Esophagus squamous epithelium (tissue), 5 donors: ENCODE data around the gene CENPP. TPM values are rescaled to one million over a fixed set of nuclear protein-coding genes. Genes with fewer than 3 reads are reported as not detected.

Experiments
- DNase-seq: peaks from one replicate; lab custom pipeline; 2025; lab: John Stamatoyannopoulos, UW
- H3K27ac ChIP-seq, 4 donors: fragments of 200-600 bp; sonication (generic); one replicate each; pipeline ENCODE4 v1.5.1; 2016 to 2019; ENCODE audit warnings: mild to moderate bottlenecking in 1 of 4
- H3K27me3 ChIP-seq, 4 donors: fragments of 200-600 bp; sonication (generic); 1 replicate in 3 of 4; 2 replicates in 1 of 4; pipeline versions ENCODE4 v1.5.1 to v1.6.0; 2017 to 2021; ENCODE audit warnings: antibody characterized with exemption in 1 of 4
- H3K36me3 ChIP-seq, 3 donors: fragments of 200-600 bp; sonication (generic); one replicate each; pipeline ENCODE4 v1.5.1; 2016 to 2019
- H3K4me1 ChIP-seq, 3 donors: fragments of 200-600 bp; sonication (generic); one replicate each; pipeline ENCODE4 v1.5.1; 2017 to 2019
- H3K4me3 ChIP-seq, 4 donors: fragments of 200-600 bp; sonication (generic); 1 replicate in 3 of 4; 2 replicates in 1 of 4; pipeline ENCODE4 v1.5.1; 2016 to 2019; ENCODE audit warnings: mild to moderate bottlenecking in 2 of 4, moderate library complexity in 1 of 4
- H3K9me3 ChIP-seq, 3 donors: fragments of 200-600 bp; sonication (generic); one replicate each; pipeline ENCODE4 v1.5.1; 2016 to 2019
- POLR2A ChIP-seq, 4 donors: fragments of 450-650 bp; IDR thresholded peaks; one replicate each; pipeline ENCODE4 v1.6.1; 2017; ENCODE audit warnings: antibody characterized with exemption in 4 of 4, mild to moderate bottlenecking in 4 of 4, moderate library complexity in 3 of 4
- WGBS, 2 donors: methylation state at CpG; one replicate each; pipeline ENCODE4 v1.1.5; 2018; 5-methylcytosine and 5-hydroxymethylcytosine counted together
- intact Hi-C: fragments of 100-400 bp; cut with DNase I; formaldehyde crosslinking; loops from one replicate; pipeline ENCODE4 v1.15.0; 2022
- total RNA-seq, 4 donors: library from RNA; depleted of rRNA; stranded (reverse); fragments of >200 nt; gene quantifications; one replicate each; pipeline ENCODE4 v1.1.0, GENCODE V29; 2016
- TF ChIP-seq, protein P1 (sequence below), 6 experiments: fragments of 450-650 bp in 4 of 6; fragments of 200-600 bp in 2 of 6; sonication (generic) in 2 of 6; IDR thresholded peaks; one replicate each; pipeline ENCODE4 v1.5.1; 2016 to 2019; ENCODE audit warnings: antibody characterized with exemption in 6 of 6, mild to moderate bottlenecking in 4 of 6, moderate library complexity in 4 of 6
- donor health status: DM: yes; HTN: yes; CAD: no.

CENPP gene
- total RNA-seq, 4 donors from 2014 or later: 6.0 to 10.7 (median 7.5) TPM

GRCh38 chr9:92603990-92604389 is 278.2 kb downstream of the CENPP start:
- no peaks in the 10 kb centered on the region for H3K27me3 ChIP-seq
- H3K4me3 ChIP-seq: no peak overlapping the region
- peak overlapping the region in 2 of 4 donors; percentile 48 to 76 for H3K27ac ChIP-seq
- DNase-seq: no peak
- H3K9me3 ChIP-seq: no peaks in the 10 kb centered on the region
- 68 to 72% methylated on average over 5 of the region's 5 CpGs for WGBS, 2 donors
- intact Hi-C loops: no loop called here
- no peaks in the 10 kb centered on the region for H3K36me3 ChIP-seq
- H3K4me1 ChIP-seq: peaks cover 32 to 78% (median 55%) of the 10 kb centered on the region in 3 donors
- no peak for TF ChIP-seq POLR2A (IDR thresholded peaks at IDR 0.05)
- TF ChIP-seq, protein P1, sequence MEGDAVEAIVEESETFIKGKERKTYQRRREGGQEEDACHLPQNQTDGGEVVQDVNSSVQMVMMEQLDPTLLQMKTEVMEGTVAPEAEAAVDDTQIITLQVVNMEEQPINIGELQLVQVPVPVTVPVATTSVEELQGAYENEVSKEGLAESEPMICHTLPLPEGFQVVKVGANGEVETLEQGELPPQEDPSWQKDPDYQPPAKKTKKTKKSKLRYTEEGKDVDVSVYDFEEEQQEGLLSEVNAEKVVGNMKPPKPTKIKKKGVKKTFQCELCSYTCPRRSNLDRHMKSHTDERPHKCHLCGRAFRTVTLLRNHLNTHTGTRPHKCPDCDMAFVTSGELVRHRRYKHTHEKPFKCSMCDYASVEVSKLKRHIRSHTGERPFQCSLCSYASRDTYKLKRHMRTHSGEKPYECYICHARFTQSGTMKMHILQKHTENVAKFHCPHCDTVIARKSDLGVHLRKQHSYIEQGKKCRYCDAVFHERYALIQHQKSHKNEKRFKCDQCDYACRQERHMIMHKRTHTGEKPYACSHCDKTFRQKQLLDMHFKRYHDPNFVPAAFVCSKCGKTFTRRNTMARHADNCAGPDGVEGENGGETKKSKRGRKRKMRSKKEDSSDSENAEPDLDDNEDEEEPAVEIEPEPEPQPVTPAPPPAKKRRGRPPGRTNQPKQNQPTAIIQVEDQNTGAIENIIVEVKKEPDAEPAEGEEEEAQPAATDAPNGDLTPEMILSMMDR (IDR thresholded peaks at IDR 0.05): no peak

DNA sequence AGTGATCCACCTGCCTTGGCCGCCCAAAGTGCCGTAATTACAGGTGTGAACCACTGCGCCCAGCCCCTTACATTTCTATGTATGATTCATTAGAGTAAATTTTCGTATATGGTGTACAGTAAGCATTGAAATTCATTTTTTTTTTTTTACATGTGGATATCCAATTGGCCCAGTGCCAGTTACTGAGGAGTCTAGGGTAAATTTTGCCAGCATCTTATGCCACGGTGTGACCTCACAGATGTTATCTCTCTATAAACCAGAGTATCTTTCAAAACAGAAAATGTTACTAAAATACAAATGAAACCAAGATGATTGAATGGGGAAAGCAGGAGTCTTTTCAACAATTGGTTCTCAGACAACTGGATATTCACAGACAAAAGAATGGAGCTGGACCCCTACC is 279.5 kb downstream of the CENPP start:
- 73 to 91% methylated on average over 5 of the region's 5 CpGs for WGBS, 2 donors

GRCh38 chr9:92607088-92607487 is 281.3 kb downstream of the CENPP start:
- intact Hi-C loops: no loop called here

More for the DNA sequence above, 279.5 kb downstream of the CENPP start:
- Histone ChIP-seq H3K4me1 (peaks cover 32 to 78% (median 47%) of the 10 kb centered on the region in 3 donors), H3K27ac (no peak overlapping the region), H3K36me3 (no peaks in the 10 kb centered on the region), H3K9me3 (no peaks in the 10 kb centered on the region), H3K4me3 (no peak overlapping the region), H3K27me3 (no peaks in the 10 kb centered on the region)
- no peak for DNase-seq
- TF ChIP-seq, protein P1 (IDR thresholded peaks at IDR 0.05): no peak
- no peak for TF ChIP-seq POLR2A (IDR thresholded peaks at IDR 0.05)
- intact Hi-C loops: no loop called here

GRCh38 chr9:92607773-92608172 is 282.0 kb downstream of the CENPP start:
- 42 to 55% methylated on average over 4 of the region's 4 CpGs for WGBS, 2 donors
- Histone ChIP-seq H3K36me3 (peaks cover 0 to 22% (median 0%) of the 10 kb centered on the region in 3 donors), H3K4me1 (peaks cover 39 to 78% (median 42%) of the 10 kb centered on the region in 3 donors), H3K4me3 (no peak overlapping the region), H3K9me3 (no peaks in the 10 kb centered on the region), H3K27ac (peak overlapping the region; percentile 20 to 85 (median 65)), H3K27me3 (no peaks in the 10 kb centered on the region)
- intact Hi-C loops: no loop called here
- DNase-seq: no peak
- TF ChIP-seq, protein P1 (IDR thresholded peaks at IDR 0.05): no peak
- no peak for TF ChIP-seq POLR2A (IDR thresholded peaks at IDR 0.05)

More at GRCh38 chr9:92607088-92607487, 281.3 kb downstream of the CENPP start:
- Histone ChIP-seq H3K4me1 (peaks cover 32 to 78% (median 43%) of the 10 kb centered on the region in 3 donors), H3K36me3 (peaks cover 0 to 16% (median 0%) of the 10 kb centered on the region in 3 donors), H3K9me3 (no peaks in the 10 kb centered on the region), H3K27ac (peak overlapping the region in 3 of 4 donors; percentile 49 to 85 (median 81)), H3K4me3 (no peak overlapping the region), H3K27me3 (no peaks in the 10 kb centered on the region)
- TF ChIP-seq POLR2A (IDR thresholded peaks at IDR 0.05): no peak
- TF ChIP-seq, protein P1 (IDR thresholded peaks at IDR 0.05): no peak
- no peak for DNase-seq
- 8 to 20% methylated on average over 2 of the region's 2 CpGs for whole genome bisulfite sequencing, 2 donors

GRCh38 chr9:92608241-92608908 is 282.6 kb downstream of the CENPP start:
- H3K27me3 ChIP-seq: no peaks in the 10 kb centered on the region
- H3K4me1 ChIP-seq: peaks cover 36 to 78% (median 44%) of the 10 kb centered on the region in 3 donors
- H3K36me3 ChIP-seq: peaks cover 0 to 28% (median 0%) of the 10 kb centered on the region in 3 donors
- H3K4me3 ChIP-seq: no peak overlapping the region
- DNase-seq: no peak
- TF ChIP-seq, protein P1 (IDR thresholded peaks at IDR 0.05): no peak
- no peak for TF ChIP-seq POLR2A (IDR thresholded peaks at IDR 0.05)
- 66 to 69% methylated on average over 10 of the region's 10 CpGs for WGBS, 2 donors
- H3K9me3 ChIP-seq: no peaks in the 10 kb centered on the region
- intact Hi-C loops: no loop called here
- H3K27ac ChIP-seq: peak overlapping the region; percentile 20 to 85 (median 70)
